H1 (cell line): ENCODE results near the gene MICOS13. TPM values are rescaled to one million over a fixed set of nuclear protein-coding genes. Genes with fewer than 3 reads are reported as not detected.

Experiments used
- CHD1 ChIP-seq: IDR thresholded peaks from 2 replicates; pipeline ENCODE4 v1.6.1; 2012; ENCODE audit warnings: low read depth, low read length, improper control_type of control experiment
- CHD2 ChIP-seq: IDR thresholded peaks from 2 replicates; pipeline ENCODE4 v1.6.1; 2012; ENCODE audit warnings: low read length, improper control_type of control experiment
- CHD7 ChIP-seq: fragments of 300-600 bp; sonication (generic); IDR thresholded peaks from 2 replicates; pipeline ENCODE4 v1.7.1; 2012; ENCODE audit warnings: low read length, moderate library complexity, mild to moderate bottlenecking, inconsistent platforms; ENCODE audit not compliant: insufficient replicate concordance
- CREB1 ChIP-seq: IDR thresholded peaks from 2 replicates; pipeline ENCODE4 v1.6.1; 2012; ENCODE audit warnings: inconsistent platforms
- JUND ChIP-seq: IDR thresholded peaks from 2 replicates; pipeline ENCODE4 v1.6.1; 2011; ENCODE audit warnings: mild to moderate bottlenecking, improper control_type of control experiment, low read length
- NRF1 ChIP-seq: IDR thresholded peaks from 2 replicates; pipeline ENCODE4 v1.6.1; 2011; ENCODE audit warnings: mild to moderate bottlenecking, low read depth, low read length, improper control_type of control experiment
- POLR2A ChIP-seq, 2 experiments: IDR thresholded peaks; 1 replicate in 1 of 2; 2 replicates in 1 of 2; pipeline ENCODE4 v1.6.1; 2011; ENCODE audit warnings: low read depth in 2 of 2, low read length in 2 of 2, mild to moderate bottlenecking in 2 of 2; ENCODE audit errors: control extremely low read depth in 1 of 2
- POU5F1 ChIP-seq: IDR thresholded peaks from 2 replicates; pipeline ENCODE4 v1.6.1; 2011; ENCODE audit warnings: low read depth, mild to moderate bottlenecking, low read length, moderate library complexity
- SAP30 ChIP-seq: fragments of 300-600 bp; sonication (generic); IDR thresholded peaks from 2 replicates; pipeline ENCODE4 v1.7.1; 2012; ENCODE audit warnings: low read length, moderate library complexity, mild to moderate bottlenecking, inconsistent platforms; ENCODE audit not compliant: insufficient read depth, insufficient replicate concordance
- TAF7 ChIP-seq: optimal IDR thresholded peaks from 2 replicates; pipeline ENCODE3; 2011; ENCODE audit warnings: low read depth, mild to moderate bottlenecking, inconsistent platforms, low read length, moderate library complexity, borderline replicate concordance
- polyA plus RNA-seq, 7 experiments: library from polyadenylated mRNA; depleted of rRNA in 3 of 7; stranded (reverse) in 5 of 7; unstranded in 2 of 7; fragments of >200 nt in 5 of 7; fragments of 200-250 nt in 2 of 7; gene quantifications; 1 replicate in 5 of 7; 2 replicates in 1 of 7; 4 replicates in 1 of 7; pipeline versions ENCODE4 v1.2.1 to v1.2.3, GENCODE V29; 2011 to 2013; ENCODE audit warnings: missing spikeins in 2 of 7, mixed read lengths in 2 of 7
- total RNA-seq: library from RNA; stranded (reverse); fragmentation: NEBNext Ultra II Directional; extraction: Animal tissue kit (Norgen Biotek cat#: 25700); gene quantifications from 2 replicates; pipeline ENCODE4 v1.2.1, GENCODE V29; 2021
- TF ChIP-seq, protein P1 (sequence below): IDR thresholded peaks from 2 replicates; pipeline ENCODE4 v1.6.1; 2011; ENCODE audit warnings: low read length, improper control_type of control experiment

The MICOS13 gene
- total and polyA plus RNA-seq, 2 of the 8 experiments (the other 6 are each of a cell fraction or from before 2014, with no cell fraction given), result 17.3 to 36.1 TPM

- TF ChIP-seq CHD7 (no peak), NRF1 (no peak), POU5F1 (no peak), CHD1 (no peak), TAF7 (no peak), CHD2 (no peak), JUND (no peak), POLR2A (IDR thresholded peaks at IDR 0.05; ENCODE audit: control extremely low read depth in 1 of 2, low read depth in 2 of 2, low read length in 2 of 2) (no peak; a peak in 1 of 3 replicates), CREB1 (no peak), SAP30 (no peak)
- TF ChIP-seq, protein P1, sequence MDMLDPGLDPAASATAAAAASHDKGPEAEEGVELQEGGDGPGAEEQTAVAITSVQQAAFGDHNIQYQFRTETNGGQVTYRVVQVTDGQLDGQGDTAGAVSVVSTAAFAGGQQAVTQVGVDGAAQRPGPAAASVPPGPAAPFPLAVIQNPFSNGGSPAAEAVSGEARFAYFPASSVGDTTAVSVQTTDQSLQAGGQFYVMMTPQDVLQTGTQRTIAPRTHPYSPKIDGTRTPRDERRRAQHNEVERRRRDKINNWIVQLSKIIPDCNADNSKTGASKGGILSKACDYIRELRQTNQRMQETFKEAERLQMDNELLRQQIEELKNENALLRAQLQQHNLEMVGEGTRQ, result no peak
Measured at GRCh38 chr19:5694956-5695648, 14.8 kb upstream of the MICOS13 start (continued).
